Glutamatergic neuron (in vitro differentiated cells): Measurements from ENCODE around the gene DERA. TPM values are rescaled to one million over a fixed set of nuclear protein-coding genes. Genes with fewer than 3 reads are reported as not detected.

Experiments used
- DNase-seq: peaks from one replicate; pipeline ENCODE4 v3.0.0; 2022
- H3K27ac Mint-ChIP-seq: one replicate; pipeline ENCODE4 v1.8.0; 2020; ENCODE audit warnings: mild to moderate bottlenecking, mixed read lengths, inconsistent platforms; ENCODE audit not compliant: unreplicated experiment
- H3K27me3 Mint-ChIP-seq: one replicate; pipeline ENCODE4 v1.8.0; 2020; ENCODE audit warnings: mild to moderate bottlenecking, moderate library complexity, mixed read lengths, inconsistent platforms; ENCODE audit not compliant: unreplicated experiment
- H3K36me3 Mint-ChIP-seq: one replicate; pipeline ENCODE4 v1.8.0; 2020; ENCODE audit warnings: mild to moderate bottlenecking, mixed read lengths, inconsistent platforms; ENCODE audit not compliant: unreplicated experiment
- H3K4me1 Mint-ChIP-seq: one replicate; pipeline ENCODE4 v1.8.0; 2020; ENCODE audit warnings: mild to moderate bottlenecking, low read depth, mixed read lengths, inconsistent platforms; ENCODE audit not compliant: unreplicated experiment
- H3K4me3 Mint-ChIP-seq: one replicate; pipeline ENCODE4 v1.8.0; 2020; ENCODE audit warnings: mild to moderate bottlenecking, mixed read lengths, inconsistent platforms; ENCODE audit not compliant: unreplicated experiment
- H3K9me3 Mint-ChIP-seq: one replicate; pipeline ENCODE4 v1.8.0; 2020; ENCODE audit warnings: mild to moderate bottlenecking, moderate library complexity, mixed read lengths, inconsistent platforms; ENCODE audit not compliant: unreplicated experiment
- total RNA-seq: library from RNA; stranded (reverse); fragmentation: NEBNext Ultra II Directional; extraction: Animal tissue kit (Norgen Biotek cat#: 25700); gene quantifications from one replicate; pipeline ENCODE4 v1.2.1, GENCODE V29; 2021; ENCODE audit not compliant: unreplicated experiment
- TF ChIP-seq, protein P1 (sequence below): fragments of 200-600 bp; sonication (generic); IDR thresholded peaks from one replicate; pipeline ENCODE4 v1.5.0; 2021; ENCODE audit not compliant: partially characterized antibody, unreplicated experiment

Gene DERA
- total RNA-seq, 1 donor from 2014 or later: 55.6 TPM

GRCh38 chr12:15887043-15887817 is 23.9 kb upstream of the DERA start:
- H3K4me1 Mint-ChIP-seq: peaks cover 11% of the 10 kb centered on the region
- H3K27me3 Mint-ChIP-seq: peaks cover under 1% of the 10 kb centered on the region
- DNase-seq: no peak
- no peak overlapping the region for H3K4me3 Mint-ChIP-seq
- H3K9me3 Mint-ChIP-seq: peaks cover 4% of the 10 kb centered on the region
- TF ChIP-seq, protein P1, sequence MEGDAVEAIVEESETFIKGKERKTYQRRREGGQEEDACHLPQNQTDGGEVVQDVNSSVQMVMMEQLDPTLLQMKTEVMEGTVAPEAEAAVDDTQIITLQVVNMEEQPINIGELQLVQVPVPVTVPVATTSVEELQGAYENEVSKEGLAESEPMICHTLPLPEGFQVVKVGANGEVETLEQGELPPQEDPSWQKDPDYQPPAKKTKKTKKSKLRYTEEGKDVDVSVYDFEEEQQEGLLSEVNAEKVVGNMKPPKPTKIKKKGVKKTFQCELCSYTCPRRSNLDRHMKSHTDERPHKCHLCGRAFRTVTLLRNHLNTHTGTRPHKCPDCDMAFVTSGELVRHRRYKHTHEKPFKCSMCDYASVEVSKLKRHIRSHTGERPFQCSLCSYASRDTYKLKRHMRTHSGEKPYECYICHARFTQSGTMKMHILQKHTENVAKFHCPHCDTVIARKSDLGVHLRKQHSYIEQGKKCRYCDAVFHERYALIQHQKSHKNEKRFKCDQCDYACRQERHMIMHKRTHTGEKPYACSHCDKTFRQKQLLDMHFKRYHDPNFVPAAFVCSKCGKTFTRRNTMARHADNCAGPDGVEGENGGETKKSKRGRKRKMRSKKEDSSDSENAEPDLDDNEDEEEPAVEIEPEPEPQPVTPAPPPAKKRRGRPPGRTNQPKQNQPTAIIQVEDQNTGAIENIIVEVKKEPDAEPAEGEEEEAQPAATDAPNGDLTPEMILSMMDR: no peak
- peaks cover 4% of the 10 kb centered on the region for H3K36me3 Mint-ChIP-seq
- no peak overlapping the region for H3K27ac Mint-ChIP-seq

GRCh38 chr12:15892645-15893259 is 18.4 kb upstream of the DERA start:
- TF ChIP-seq, protein P1: no peak
- DNase-seq: no peak
- no peaks in the 10 kb centered on the region for H3K27me3 Mint-ChIP-seq
- H3K27ac Mint-ChIP-seq: no peak overlapping the region
- no peaks in the 10 kb centered on the region for H3K9me3 Mint-ChIP-seq
- no peaks in the 10 kb centered on the region for H3K4me1 Mint-ChIP-seq
- no peak overlapping the region for H3K4me3 Mint-ChIP-seq
- no peaks in the 10 kb centered on the region for H3K36me3 Mint-ChIP-seq

DNA sequence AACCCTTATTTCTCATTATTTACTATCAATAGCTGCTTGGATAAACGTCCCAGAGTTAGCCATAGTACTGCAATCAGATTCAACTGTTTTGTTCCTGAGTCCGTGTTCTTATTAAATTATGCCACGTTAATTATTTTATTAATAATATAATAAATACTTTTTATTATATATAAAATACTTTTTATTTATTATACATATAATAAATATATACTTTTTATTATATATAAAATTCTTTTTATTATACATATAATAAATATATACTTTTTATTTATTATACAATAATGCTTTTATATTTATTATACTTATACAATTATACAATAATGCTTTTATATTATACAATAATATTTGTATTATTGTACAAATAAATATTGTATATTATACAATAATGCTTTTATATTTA is 17.9 kb upstream of the DERA start:
- no peak overlapping the region for H3K4me3 Mint-ChIP-seq
- DNase-seq: no peak
- no peaks in the 10 kb centered on the region for H3K27me3 Mint-ChIP-seq
- H3K9me3 Mint-ChIP-seq: no peaks in the 10 kb centered on the region
- H3K27ac Mint-ChIP-seq: no peak overlapping the region
- no peaks in the 10 kb centered on the region for H3K36me3 Mint-ChIP-seq
- no peaks in the 10 kb centered on the region for H3K4me1 Mint-ChIP-seq
- TF ChIP-seq, protein P1: no peak

DNA sequence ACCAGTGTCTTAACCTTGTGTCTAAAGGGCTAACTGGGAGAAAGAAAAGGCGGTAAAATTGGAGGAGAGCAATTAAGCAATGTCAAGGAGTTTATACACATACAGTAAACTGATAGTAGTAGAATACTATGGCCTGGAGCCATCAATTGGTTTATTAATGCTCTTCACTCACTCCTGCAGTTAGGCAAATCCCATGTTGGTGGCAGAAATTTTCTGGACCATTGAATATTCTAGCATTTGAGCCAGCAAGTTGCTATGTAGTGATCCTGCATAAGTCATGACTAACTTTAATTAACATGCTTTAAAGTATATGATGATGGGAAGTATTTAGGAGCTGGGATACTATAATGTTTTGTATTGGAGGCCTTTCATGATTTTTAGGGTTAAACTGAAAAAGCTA is 14.3 kb upstream of the DERA start:
- Mint-ChIP-seq H3K4me3 (no peak overlapping the region), H3K36me3 (no peaks in the 10 kb centered on the region), H3K4me1 (no peaks in the 10 kb centered on the region), H3K27me3 (peaks cover 1% of the 10 kb centered on the region), H3K9me3 (no peaks in the 10 kb centered on the region), H3K27ac (no peak overlapping the region)
- DNase-seq: no peak
- TF ChIP-seq, protein P1: no peak

DNA sequence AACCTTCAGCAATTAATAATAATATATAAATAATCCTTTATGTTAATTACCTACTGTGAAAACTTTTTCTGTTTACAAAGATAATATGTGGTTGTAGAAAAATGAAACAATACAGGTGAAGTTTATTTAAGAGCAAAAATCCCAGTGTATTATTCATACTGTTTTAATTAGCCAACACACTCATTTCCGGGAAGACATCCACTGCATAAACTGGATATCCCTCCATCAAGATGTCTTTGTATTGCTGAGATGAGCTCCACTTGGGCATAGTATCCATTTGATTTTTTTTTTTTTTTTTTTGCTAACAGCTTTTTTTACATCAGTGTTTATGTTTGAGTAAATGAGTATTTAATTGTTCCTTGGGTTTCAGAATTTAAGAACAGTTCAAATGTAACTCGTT is 13.7 kb upstream of the DERA start:
- Mint-ChIP-seq H3K9me3 (no peaks in the 10 kb centered on the region), H3K27ac (no peak overlapping the region), H3K4me1 (no peaks in the 10 kb centered on the region), H3K36me3 (no peaks in the 10 kb centered on the region), H3K27me3 (peaks cover 1% of the 10 kb centered on the region), H3K4me3 (no peak overlapping the region)
- TF ChIP-seq, protein P1: no peak
- no peak for DNase-seq
